Fibroblast of lung (primary cell): ENCODE measurements around the gene KIF25. TPM values are rescaled to one million over a fixed set of nuclear protein-coding genes. Genes with fewer than 3 reads are reported as not detected.

Source experiments
- DNase-seq, 2 donors: peaks; one replicate each; pipeline versions ENCODE4 v3.0.0 to v3.0.0-alpha.2; 2010; ENCODE audit warnings: low read depth in 2 of 2
- H2AFZ ChIP-seq: 2 replicates; pipeline ENCODE4 v1.5.1; 2012; ENCODE audit warnings: low read length, control low read depth, inconsistent platforms
- H3K27ac ChIP-seq: 2 replicates; pipeline ENCODE4 v1.5.1; 2011; ENCODE audit warnings: low read length, control low read depth; ENCODE audit not compliant: insufficient read depth
- H3K27me3 ChIP-seq: 2 replicates; pipeline ENCODE4 v1.5.1; 2011; ENCODE audit warnings: mild to moderate bottlenecking, low read length; ENCODE audit not compliant: control insufficient read depth, insufficient read depth
- H3K36me3 ChIP-seq: 2 replicates; pipeline ENCODE4 v1.5.1; 2011; ENCODE audit warnings: low read length; ENCODE audit not compliant: control insufficient read depth, insufficient read depth
- H3K4me1 ChIP-seq: 2 replicates; pipeline ENCODE4 v1.5.1; 2011; ENCODE audit warnings: low read length; ENCODE audit not compliant: control insufficient read depth, insufficient read depth; ENCODE audit errors: extremely low read depth
- H3K4me2 ChIP-seq: 2 replicates; pipeline ENCODE4 v1.5.1; 2011; ENCODE audit warnings: low read length, control low read depth; ENCODE audit not compliant: insufficient read depth; ENCODE audit errors: extremely low read depth
- H3K4me3 ChIP-seq, 4 experiments: fragments of 200-600 bp in 1 of 4; sonication (generic) in 1 of 4; replicated peaks in 1 of 4; 2 replicates each; pipeline ENCODE4 v1.5.1; 2011 to 2016; ENCODE audit warnings: low read length in 4 of 4, low read depth in 3 of 4, mild to moderate bottlenecking in 3 of 4, control low read depth in 2 of 4, inconsistent platforms in 1 of 4, mixed read lengths in 1 of 4; ENCODE audit not compliant: insufficient read depth in 1 of 4; ENCODE audit errors: control extremely low read depth in 1 of 4
- H3K79me2 ChIP-seq: 2 replicates; pipeline ENCODE4 v1.5.1; 2012; ENCODE audit warnings: mild to moderate bottlenecking, low read length, inconsistent platforms; ENCODE audit not compliant: control insufficient read depth, insufficient read depth
- H3K9ac ChIP-seq: 2 replicates; pipeline ENCODE4 v1.5.1; 2011; ENCODE audit warnings: mild to moderate bottlenecking, low read length, control low read depth; ENCODE audit not compliant: insufficient read depth
- H3K9me3 ChIP-seq: 2 replicates; pipeline ENCODE4 v1.5.1; 2012; ENCODE audit warnings: low read depth, low read length; ENCODE audit not compliant: control insufficient read depth, insufficient read depth
- H4K20me1 ChIP-seq: 2 replicates; pipeline ENCODE4 v1.5.1; 2011; ENCODE audit warnings: low read length; ENCODE audit not compliant: control insufficient read depth, insufficient read depth; ENCODE audit errors: extremely low read depth
- EZH2 ChIP-seq: IDR thresholded peaks from 2 replicates; pipeline ENCODE4 v1.5.1; 2012; ENCODE audit warnings: low read length, control low read depth, mild to moderate bottlenecking; ENCODE audit errors: missing control alignments
- polyA plus RNA-seq, 2 donors: library from polyadenylated mRNA; depleted of rRNA in 1 of 2; stranded (reverse) in 1 of 2; unstranded in 1 of 2; fragments of >200 nt; gene quantifications; 2 replicates each; pipeline ENCODE4 v1.2.1, GENCODE V29; 2011 to 2012; ENCODE audit warnings: missing spikeins in 1 of 2
- total RNA-seq: library from RNA; depleted of rRNA; stranded (reverse); fragments of >200 nt; gene quantifications from 2 replicates; pipeline ENCODE4 v1.2.1, GENCODE V29; 2014
- TF ChIP-seq, protein P1 (sequence below), 2 donors: IDR thresholded peaks in 1 of 2; conservative IDR thresholded peaks in 1 of 2; 1 replicate in 1 of 2; 2 replicates in 1 of 2; pipeline ENCODE4 v1.5.1; 2011 to 2012; ENCODE audit warnings: low read length in 2 of 2, control low read depth in 1 of 2, inconsistent platforms in 1 of 2, low read depth in 1 of 2, mild to moderate bottlenecking in 1 of 2

Gene KIF25
- total and polyA plus RNA-seq, 2 donors (not counting 1 experiment from before 2014, with no cell fraction given) = 0.33 TPM; not detected in 1

- no peaks in the 10 kb centered on the region for H3K36me3 ChIP-seq
- TF ChIP-seq EZH2 = no peak
- TF ChIP-seq, protein P1, sequence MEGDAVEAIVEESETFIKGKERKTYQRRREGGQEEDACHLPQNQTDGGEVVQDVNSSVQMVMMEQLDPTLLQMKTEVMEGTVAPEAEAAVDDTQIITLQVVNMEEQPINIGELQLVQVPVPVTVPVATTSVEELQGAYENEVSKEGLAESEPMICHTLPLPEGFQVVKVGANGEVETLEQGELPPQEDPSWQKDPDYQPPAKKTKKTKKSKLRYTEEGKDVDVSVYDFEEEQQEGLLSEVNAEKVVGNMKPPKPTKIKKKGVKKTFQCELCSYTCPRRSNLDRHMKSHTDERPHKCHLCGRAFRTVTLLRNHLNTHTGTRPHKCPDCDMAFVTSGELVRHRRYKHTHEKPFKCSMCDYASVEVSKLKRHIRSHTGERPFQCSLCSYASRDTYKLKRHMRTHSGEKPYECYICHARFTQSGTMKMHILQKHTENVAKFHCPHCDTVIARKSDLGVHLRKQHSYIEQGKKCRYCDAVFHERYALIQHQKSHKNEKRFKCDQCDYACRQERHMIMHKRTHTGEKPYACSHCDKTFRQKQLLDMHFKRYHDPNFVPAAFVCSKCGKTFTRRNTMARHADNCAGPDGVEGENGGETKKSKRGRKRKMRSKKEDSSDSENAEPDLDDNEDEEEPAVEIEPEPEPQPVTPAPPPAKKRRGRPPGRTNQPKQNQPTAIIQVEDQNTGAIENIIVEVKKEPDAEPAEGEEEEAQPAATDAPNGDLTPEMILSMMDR (conservative IDR thresholded peaks at IDR 0.05 in 1 of 2, IDR thresholded peaks at IDR 0.05 in 1 of 2; ENCODE audit: low read depth in 1 of 2, low read length in 2 of 2) = no peak
- no peaks in the 10 kb centered on the region for H3K79me2 ChIP-seq
- no peaks in the 10 kb centered on the region for H3K9me3 ChIP-seq
- H3K4me2 ChIP-seq = no peak overlapping the region
- no peak overlapping the region for H2AFZ ChIP-seq
- no peaks in the 10 kb centered on the region for H3K4me1 ChIP-seq
- no peaks in the 10 kb centered on the region for H4K20me1 ChIP-seq
- no peak overlapping the region for H3K27ac ChIP-seq
- DNase-seq = no peak
- H3K27me3 ChIP-seq = peaks cover 7% of the 10 kb centered on the region
- H3K4me3 ChIP-seq = no peak overlapping the region
- no peak overlapping the region for H3K9ac ChIP-seq
Measured at GRCh38 chr6:168016176-168016620, 18.7 kb downstream of the KIF25 start.

GRCh38 chr6:168016721-168017525, 19.5 kb downstream of the KIF25 start:
- Histone ChIP-seq H3K9me3 (no peaks in the 10 kb centered on the region), H3K27me3 (peaks cover 7% of the 10 kb centered on the region), H3K4me3 (no peak overlapping the region), H3K27ac (no peak overlapping the region), H3K4me1 (no peaks in the 10 kb centered on the region), H4K20me1 (no peaks in the 10 kb centered on the region), H3K79me2 (no peaks in the 10 kb centered on the region), H3K9ac (no peak overlapping the region), H3K4me2 (no peak overlapping the region), H3K36me3 (no peaks in the 10 kb centered on the region), H2AFZ (no peak overlapping the region)
- DNase-seq = peak; percentile 35 to 39
- no peak for TF ChIP-seq EZH2

GRCh38 chr6:168017629-168018028, 20.2 kb downstream of the KIF25 start:
- peak in 1 of 2 donors; percentile 17 for DNase-seq
- Histone ChIP-seq H3K4me3 (no peak overlapping the region), H3K4me2 (no peak overlapping the region), H3K79me2 (no peaks in the 10 kb centered on the region), H2AFZ (no peak overlapping the region), H3K27ac (no peak overlapping the region), H3K9ac (no peak overlapping the region), H3K4me1 (no peaks in the 10 kb centered on the region), H4K20me1 (no peaks in the 10 kb centered on the region), H3K27me3 (peaks cover 7% of the 10 kb centered on the region), H3K9me3 (no peaks in the 10 kb centered on the region), H3K36me3 (no peaks in the 10 kb centered on the region)
- TF ChIP-seq EZH2 = no peak
- TF ChIP-seq, protein P1 (conservative IDR thresholded peaks at IDR 0.05 in 1 of 2, IDR thresholded peaks at IDR 0.05 in 1 of 2; ENCODE audit: low read depth in 1 of 2, low read length in 2 of 2) = no peak
